Muscle of arm (tissue), 12 donors: ENCODE measurements around the gene CUEDC1. TPM values are rescaled to one million over a fixed set of nuclear protein-coding genes. Genes with fewer than 3 reads are reported as not detected.
"Not testable (repeated sequence)": the region's sequence is repeated elsewhere in the genome, so short reads cannot be mapped to it uniquely, and the experiment has no call there.

Experiments
- DNase-seq: peaks from one replicate; pipeline ENCODE4 v3.0.0-alpha.2; 2013
- polyA plus RNA-seq, 12 donors: library from polyadenylated mRNA; unstranded; fragments of 120-200 nt; gene quantifications; one replicate each; pipeline ENCODE4 v1.2.1, GENCODE V29; 2013; ENCODE audit not compliant: insufficient read length in 12 of 12

CUEDC1 gene
- polyA plus RNA-seq, 12 donors = 39.6 to 81.1 (median 49.1) TPM; not detected in 1

DNA sequence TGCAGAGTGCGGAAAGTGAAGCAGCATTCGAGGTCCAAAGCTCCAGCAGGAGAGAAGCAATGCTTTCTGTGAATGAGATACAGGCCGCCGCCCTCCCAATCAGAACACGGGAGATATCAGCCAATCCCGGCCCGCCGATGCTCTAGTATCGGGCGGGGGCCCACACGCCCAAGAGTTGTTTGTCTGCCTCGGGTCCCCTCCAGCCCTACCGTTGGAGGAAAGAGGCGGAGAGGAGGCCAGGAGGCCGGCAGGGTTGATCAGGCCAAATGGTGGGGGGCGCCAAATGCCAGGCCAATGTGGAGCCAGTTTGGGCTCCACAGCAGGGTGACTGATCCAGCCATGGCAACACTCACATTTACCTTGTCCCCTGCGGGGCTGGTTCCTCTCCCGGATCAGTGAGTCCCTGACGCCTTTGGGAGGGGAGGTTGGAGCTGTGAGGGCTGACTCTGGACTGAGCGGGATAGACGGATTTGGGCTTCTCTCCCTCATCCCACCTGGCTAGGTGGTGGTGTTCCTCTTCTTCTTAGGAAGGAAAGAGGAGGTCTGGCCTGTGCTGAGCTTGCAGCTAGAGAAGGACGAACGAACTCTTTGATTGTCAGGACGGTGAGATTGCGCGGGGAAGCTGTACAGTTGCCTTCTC lies 10.4 kb upstream of the CUEDC1 start:
- DNase-seq = no peak

GRCh38 chr17:57963149-57963511 lies 7.9 kb upstream of the CUEDC1 start:
- DNase-seq = no peak

DNA sequence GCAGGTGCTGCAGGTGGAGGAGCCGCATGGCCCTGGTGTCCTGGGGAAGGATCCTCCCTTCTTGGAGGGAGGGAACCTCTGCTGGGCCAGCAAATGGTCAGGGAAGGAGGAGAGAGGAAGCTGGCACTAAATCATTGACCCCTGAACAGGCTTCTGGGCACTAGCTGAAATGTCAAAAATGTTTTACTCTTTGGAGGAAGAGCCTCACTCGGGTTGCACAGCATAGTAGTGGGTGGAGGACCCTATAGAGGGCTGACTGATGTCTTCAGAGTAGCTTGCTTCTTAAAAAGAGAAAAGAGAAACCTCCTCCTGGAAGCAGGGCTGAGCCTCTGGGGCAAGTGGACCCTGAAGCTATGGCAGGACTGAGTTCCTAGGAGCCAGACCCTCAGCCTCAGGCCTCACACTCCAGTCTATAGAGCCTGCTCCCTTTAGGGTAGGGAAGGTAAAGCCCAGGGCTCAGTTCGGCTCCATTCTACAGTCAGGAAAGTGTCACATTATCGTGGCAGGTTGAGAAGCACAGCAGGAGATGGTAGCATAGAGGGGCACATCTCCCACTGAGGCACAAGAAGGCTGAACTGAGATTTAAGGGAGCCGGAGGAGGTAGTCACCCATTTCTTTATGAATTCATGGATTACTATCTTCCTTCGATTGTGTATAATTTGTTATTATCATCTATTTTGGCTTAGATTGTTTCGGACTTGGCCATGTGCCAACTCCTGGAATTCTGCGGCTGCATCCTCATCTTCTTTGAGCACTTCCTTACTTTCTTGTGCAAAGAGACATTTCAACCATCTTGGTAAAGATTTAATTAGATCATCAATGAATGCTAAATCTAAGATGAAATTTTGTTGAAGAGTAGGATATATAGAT lies 7.3 kb upstream of the CUEDC1 start:
- no peak for DNase-seq

- DNase-seq = no peak
Observed at GRCh38 chr17:57959929-57960328, 4.7 kb upstream of the CUEDC1 start.

DNA sequence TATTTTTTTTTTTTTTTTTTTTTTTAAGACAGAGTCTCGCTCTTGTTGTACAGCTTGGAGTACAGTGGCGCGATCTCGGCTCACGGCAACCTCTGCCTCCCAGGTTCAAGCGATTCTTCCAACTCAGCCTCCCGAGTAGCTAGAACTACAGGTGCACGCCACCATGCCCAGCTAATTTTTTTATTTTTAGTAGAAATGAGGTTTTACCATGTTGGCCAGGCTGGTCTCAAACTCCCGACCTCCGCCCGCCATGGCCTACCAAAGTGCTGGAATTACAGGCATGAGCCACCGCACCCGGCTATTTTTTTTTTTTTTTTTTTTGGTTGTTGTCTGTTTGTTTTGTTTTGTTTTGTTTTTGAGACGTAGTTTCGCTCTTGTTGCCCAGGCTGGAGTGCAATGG lies 3.2 kb upstream of the CUEDC1 start:
- not testable (repeated sequence) for DNase-seq

DNA sequence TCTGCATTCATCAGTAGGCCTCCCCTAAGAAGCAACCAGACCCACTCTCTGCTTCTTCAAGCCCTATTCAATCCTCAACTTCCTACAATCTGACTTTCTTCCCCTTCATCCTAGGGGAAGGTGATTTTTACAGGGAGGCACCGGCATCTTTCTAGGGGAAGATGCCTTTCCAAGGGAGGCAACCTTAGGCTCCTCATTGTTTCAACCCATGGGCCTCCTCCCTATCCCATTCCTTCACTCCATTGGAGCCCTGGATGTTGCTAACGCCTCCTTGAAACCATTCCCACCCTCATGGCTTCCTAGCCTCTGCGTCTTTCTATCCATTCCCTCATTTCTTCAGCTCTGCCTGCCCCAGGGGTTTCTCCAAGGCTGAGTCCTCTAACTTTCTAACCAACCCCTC lies 2.7 kb upstream of the CUEDC1 start:
- DNase-seq = no peak

GRCh38 chr17:57957120-57957850 lies 2.1 kb upstream of the CUEDC1 start:
- no peak for DNase-seq

DNA sequence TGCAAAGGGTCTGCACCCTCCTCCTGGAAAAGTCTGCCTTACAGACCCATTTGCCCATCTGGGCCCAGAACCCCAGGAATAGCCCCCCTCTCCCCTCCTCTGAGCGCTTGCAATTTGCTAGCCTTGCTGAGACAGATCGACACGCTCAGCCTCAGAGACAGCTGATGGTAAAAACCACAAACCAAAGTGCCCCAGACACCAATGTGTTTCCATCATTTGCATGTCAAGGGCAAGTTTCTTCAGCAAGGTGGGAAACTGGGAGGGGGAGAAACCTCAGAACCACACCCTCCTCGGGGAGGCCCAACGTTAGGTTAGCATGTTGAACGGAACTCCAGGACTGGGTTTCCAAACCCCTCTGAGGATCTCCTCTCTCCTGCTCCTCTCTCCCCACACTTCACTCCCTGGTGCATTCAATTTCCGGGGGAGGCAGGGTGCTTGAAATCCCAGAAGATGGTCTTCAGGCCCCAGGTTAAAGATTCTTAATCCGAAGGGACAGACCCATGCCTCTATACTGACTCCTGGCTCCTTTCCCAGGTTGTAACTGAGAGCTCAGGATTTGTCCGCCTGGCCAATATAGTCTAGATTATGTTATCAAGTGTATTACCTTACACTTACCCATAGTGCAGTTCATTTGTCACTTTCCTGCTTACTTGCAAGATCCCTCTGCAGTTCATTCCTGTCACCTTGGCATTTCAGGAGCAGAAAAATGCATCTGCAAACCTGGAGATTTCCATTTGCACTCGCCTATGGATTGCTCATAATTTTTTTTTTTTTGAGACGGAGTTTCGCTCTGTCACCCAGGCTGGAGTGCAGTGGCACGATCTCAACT lies 1.3 kb upstream of the CUEDC1 start:
- no peak for DNase-seq

DNA sequence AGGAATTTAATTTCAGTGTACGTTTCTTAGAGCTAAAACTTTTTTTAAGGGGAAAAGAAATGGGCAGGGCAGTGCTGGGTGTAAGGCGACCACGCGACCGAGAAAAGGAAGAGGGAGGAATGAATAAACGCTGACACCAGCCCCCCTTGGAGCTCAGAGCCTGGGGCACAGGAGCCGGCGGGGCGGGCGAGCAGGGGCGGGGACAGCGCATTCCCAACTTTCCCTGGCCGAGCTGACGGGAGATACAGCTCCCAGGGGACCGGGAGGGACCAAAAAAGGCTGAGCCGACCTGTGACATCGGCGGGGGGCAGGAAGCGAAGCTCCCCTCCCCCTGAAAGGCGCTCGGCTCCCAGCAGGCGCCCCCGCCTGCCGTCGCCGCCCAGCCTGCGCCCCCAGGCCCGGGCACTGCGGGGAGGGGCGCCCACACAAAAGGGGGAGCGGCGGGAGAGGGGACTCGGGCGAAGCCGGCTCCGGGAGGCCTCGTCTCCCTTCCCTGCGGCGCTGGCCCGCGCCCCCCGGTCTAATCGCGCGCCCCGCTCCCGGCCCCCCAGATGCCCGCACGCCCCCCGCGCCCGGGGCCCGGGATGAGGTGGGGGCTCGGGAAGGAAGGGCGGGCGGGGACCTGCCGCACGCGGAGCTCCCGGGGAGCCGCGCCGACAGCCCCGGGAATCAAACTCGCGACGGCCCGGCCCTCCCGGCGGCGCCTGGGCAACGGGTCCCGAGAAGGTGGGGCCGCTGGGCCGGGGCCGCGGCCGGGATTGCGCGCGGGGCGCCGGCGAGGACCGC lies 622 bp downstream of the CUEDC1 start:
- peak; percentile 68 for DNase-seq

GRCh38 chr17:57953705-57954396 lies 1.4 kb downstream of the CUEDC1 start:
- DNase-seq = no peak

DNA sequence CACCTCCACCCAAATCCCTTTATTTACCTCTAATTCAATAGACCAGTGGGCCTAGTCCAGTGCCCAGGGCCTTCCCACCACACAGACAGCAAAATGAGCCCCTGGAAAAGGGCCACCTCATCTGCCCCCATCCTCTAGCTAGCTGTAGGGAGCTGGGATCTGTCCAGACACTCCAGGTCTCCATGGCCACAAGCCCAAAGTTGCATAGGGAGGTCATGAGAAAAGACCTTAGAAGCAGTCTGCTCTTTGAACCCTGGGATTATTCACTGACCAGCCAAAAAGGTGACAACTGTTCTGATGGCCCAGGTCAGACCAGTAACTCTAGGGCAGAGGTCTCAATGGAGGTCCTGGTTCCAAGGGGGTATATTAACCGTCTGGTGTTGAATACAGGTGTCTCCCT lies 2.0 kb downstream of the CUEDC1 start:
- no peak for DNase-seq

DNA sequence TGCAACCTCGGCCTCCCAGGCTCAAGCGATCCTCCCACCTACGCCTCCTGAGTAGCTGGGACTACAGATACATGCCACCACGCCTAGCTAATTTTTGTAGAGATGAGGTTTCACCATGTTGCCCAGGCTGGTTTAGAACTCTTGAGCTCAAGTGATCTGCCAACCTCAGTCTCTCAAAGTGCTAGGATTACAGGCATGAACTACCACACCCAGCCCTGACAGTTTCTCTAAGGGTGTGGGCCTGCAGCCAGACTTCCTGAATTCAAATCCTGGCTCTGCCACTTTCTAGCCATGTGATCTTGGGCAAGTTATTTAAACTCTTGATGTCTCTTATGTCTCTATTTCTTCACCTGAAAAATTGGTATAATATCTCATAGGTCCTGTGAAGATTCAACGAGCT lies 5.6 kb downstream of the CUEDC1 start:
- DNase-seq = no peak

GRCh38 chr17:57948555-57949420 lies 6.4 kb downstream of the CUEDC1 start:
- DNase-seq = no peak

DNA sequence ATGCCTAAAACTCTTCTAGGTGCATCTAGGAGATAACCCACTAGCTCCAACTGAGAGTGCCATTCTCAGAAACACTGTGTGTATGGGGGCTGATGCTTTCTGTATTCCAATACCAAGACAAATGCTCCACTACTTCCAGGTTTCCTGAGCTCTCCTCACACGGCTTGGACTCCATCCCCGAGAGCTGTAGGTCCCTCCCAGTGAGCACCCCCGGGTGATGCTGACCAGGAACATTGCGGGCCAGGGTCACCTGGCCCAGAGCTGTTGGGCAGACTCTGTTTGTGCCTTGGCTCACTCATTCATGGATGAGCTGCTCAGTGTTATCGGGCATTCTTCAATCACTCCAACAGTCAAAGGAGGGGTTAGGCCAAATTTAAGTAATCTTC lies 7.0 kb downstream of the CUEDC1 start:
- DNase-seq = no peak

- DNase-seq = no peak
Observed at GRCh38 chr17:57947369-57947768, 7.8 kb downstream of the CUEDC1 start.

DNA sequence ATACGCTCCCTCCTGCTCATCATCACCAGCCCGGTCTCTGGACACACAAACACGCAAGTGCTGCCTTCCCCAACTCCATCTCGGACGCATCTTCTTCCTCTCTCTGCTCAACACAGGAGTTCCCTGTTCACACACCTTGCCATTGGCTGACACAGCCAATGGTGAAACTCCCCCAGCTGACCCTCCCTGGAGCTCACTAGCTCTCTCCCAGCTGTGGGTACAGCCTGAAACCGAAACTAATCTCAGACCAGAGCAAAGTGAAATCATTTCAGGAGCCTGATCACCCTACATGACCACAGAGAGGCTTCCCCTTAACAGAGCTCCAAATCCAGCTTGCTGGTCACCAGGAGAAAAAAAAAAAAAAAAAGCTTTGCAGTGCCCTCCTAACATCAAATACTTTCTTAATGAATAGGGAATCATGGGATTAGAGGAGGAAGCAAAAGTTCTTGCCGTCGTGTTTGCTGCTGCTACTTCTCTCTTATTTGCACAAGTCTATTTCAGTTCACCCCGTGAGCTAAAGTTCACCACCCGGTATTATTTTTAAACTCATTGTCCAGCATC lies 8.3 kb downstream of the CUEDC1 start:
- no peak for DNase-seq

DNA sequence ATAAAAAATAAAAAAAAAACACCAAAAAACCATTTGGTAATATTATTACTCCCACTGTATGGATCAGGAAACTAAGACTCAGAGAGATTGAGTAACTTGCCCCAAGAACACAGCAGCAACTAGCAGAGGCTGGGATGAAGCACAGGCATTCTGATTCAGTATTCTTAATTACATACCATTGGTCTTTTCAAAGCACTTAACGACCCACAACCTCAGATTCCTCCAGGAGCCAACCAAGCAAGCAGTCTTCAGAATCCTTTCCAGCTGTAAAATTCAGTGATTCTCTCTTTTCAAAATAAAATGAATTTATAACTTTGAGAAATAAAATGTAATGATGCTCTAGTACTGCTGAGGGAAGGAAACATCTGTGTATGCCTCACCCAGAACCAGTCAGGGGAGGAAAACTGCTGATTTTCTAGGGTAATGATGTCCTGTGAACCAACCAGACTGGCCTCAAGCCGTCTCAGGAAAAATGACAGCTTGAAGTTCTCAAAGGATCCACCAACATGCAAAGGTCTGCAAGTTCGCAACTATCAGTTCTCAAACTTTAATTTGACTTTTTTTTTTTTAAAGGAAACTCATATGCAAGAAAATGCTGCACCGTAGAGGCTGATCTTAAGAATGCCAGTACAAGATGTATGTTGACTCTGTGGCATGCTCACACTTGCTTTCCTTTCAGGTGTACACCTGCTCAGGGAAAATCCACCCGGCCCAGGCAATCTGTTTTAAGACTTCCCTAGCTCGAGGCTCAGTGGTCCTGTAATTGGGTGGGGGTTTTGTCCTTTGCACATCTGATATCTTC lies 9.0 kb downstream of the CUEDC1 start:
- DNase-seq = no peak

GRCh38 chr17:57944908-57945307 lies 10.3 kb downstream of the CUEDC1 start:
- DNase-seq = no peak
